SK-N-SH (cell line): ENCODE data around the gene SCN1B.

Source experiments
- CHD2 ChIP-seq: fragments of 150-350 bp; IDR thresholded peaks from 2 replicates; pipeline ENCODE4 v1.6.1; 2018; ENCODE audit warnings: low read length; ENCODE audit not compliant: partially characterized antibody
- CTCF ChIP-seq: fragments of 200-600 bp; sonication (generic); IDR thresholded peaks from 2 replicates; pipeline ENCODE4 v1.6.1; 2017; ENCODE audit warnings: antibody characterized with exemption, mild to moderate bottlenecking, moderate library complexity
- EP300 ChIP-seq, 2 experiments: IDR thresholded peaks; 2 replicates each; pipeline versions ENCODE4 v1.4.0 to v1.6.1; 2012; ENCODE audit warnings: borderline replicate concordance in 1 of 2, low read depth in 1 of 2, low read length in 1 of 2
- FOXM1 ChIP-seq: IDR thresholded peaks from 2 replicates; pipeline ENCODE4 v1.4.0; 2012; ENCODE audit warnings: low read depth, mild to moderate bottlenecking
- GABPA ChIP-seq: IDR thresholded peaks from 2 replicates; pipeline ENCODE4 v1.4.0; 2012; ENCODE audit warnings: low read depth, mild to moderate bottlenecking
- NFIC ChIP-seq: IDR thresholded peaks from 2 replicates; pipeline ENCODE4 v1.4.0; 2012; ENCODE audit warnings: borderline replicate concordance
- POLR2AphosphoS5 ChIP-seq: IDR thresholded peaks from 2 replicates; pipeline ENCODE4 v1.6.1; 2012; ENCODE audit warnings: low read depth, low read length
- RAD21 ChIP-seq: IDR thresholded peaks from 2 replicates; pipeline ENCODE4 v1.6.1; 2012; ENCODE audit warnings: mild to moderate bottlenecking, low read length
- SIN3A ChIP-seq: IDR thresholded peaks from 2 replicates; pipeline ENCODE4 v1.6.1; 2012; ENCODE audit warnings: low read depth, mild to moderate bottlenecking, low read length, moderate library complexity, borderline replicate concordance
- SMC3 ChIP-seq: IDR thresholded peaks from 2 replicates; pipeline ENCODE4 v1.6.1; 2012; ENCODE audit warnings: low read depth, low read length, improper control_type of control experiment
- YY1 ChIP-seq: IDR thresholded peaks from 2 replicates; pipeline ENCODE4 v1.4.0; 2012; ENCODE audit warnings: low read depth, mild to moderate bottlenecking
- ZBTB33 ChIP-seq: IDR thresholded peaks from 2 replicates; pipeline ENCODE4 v1.4.0; 2012; ENCODE audit warnings: low read depth, borderline replicate concordance
- TF ChIP-seq, protein P1 (sequence below): IDR thresholded peaks from 2 replicates; pipeline ENCODE4 v1.4.0; 2012; ENCODE audit warnings: low read depth

DNA sequence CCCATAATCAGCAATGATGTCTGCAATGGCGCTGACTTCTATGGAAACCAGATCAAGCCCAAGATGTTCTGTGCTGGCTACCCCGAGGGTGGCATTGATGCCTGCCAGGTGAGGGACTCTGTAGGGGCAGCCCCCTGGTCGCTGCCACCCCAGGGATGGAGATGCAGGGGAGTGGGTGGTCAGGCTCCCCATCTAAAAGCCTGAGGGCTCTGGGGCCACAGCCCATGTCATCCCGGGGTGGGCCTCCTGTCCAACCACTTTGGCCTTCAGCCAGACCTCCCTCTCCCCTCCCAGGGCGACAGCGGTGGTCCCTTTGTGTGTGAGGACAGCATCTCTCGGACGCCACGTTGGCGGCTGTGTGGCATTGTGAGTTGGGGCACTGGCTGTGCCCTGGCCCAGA is 35.3 kb downstream of the SCN1B start:
- TF ChIP-seq SIN3A (no peak), SMC3 (no peak), CTCF (no peak), POLR2AphosphoS5 (no peak), YY1 (no peak), EP300 (IDR thresholded peaks at IDR 0.05; ENCODE audit: borderline replicate concordance in 1 of 2, low read depth in 1 of 2, low read length in 1 of 2) (no peak), FOXM1 (no peak), CHD2 (no peak), ZBTB33 (no peak), GABPA (no peak), RAD21 (no peak), NFIC (no peak)
- TF ChIP-seq, protein P1, sequence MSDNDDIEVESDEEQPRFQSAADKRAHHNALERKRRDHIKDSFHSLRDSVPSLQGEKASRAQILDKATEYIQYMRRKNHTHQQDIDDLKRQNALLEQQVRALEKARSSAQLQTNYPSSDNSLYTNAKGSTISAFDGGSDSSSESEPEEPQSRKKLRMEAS: no peak
